ENCODE measurements around the gene UCN. TPM values are rescaled to one million over a fixed set of nuclear protein-coding genes. Genes with fewer than 3 reads are reported as not detected.

The UCN gene
- total and polyA plus RNA-seq, 10 of the 15 experiments (the other 5 are each of a cell fraction or from before 2014, with no cell fraction given) = 0.10 to 3.8 (median 1.1) TPM; not detected in 1

- TF ChIP-seq ZBTB4 (CRISPR knock-in tag; IDR thresholded peaks at IDR 0.05) = no peak
- peak; percentile 38; the same call in 1 of the 2 replicates for TF ChIP-seq SPI1 (IDR thresholded peaks at IDR 0.05; ENCODE audit: borderline replicate concordance, insufficient read depth, low read depth, low read length)
- no peak for TF ChIP-seq CEBPZ (IDR thresholded peaks at IDR 0.05; ENCODE audit: low read depth, low read length)
- peak; percentile 87 for TF ChIP-seq ZBTB40 (IDR thresholded peaks at IDR 0.05; ENCODE audit: borderline replicate concordance)
- TF ChIP-seq NFYB (IDR thresholded peaks at IDR 0.05; ENCODE audit: insufficient read depth, low read depth, low read length) = peak; percentile 54; the same call in 1 of the 2 replicates
- TF ChIP-seq MLLT1 (IDR thresholded peaks at IDR 0.05) = peak; percentile 74; the same call in 1 of the 2 replicates
- TF ChIP-seq PKNOX1 (IDR thresholded peaks at IDR 0.05) = peak; percentile 96
- peak; percentile 93 for TF ChIP-seq MAX (IDR thresholded peaks at IDR 0.05; ENCODE audit: low read depth, low read length)
- TF ChIP-seq SMC3 (IDR thresholded peaks at IDR 0.05; ENCODE audit: borderline replicate concordance, low read length) = 0 out of 2 replicates have a peak, but pooled peaks have one; percentile 4
These were observed 14.7 kb upstream of the UCN start, which contains the start of gene MPV17 (continued) for GRCh38 chr2:27322766-27323595.

Data from GM12878 (cell line).